ENCODE results near the gene PSME2. TPM values are rescaled to one million over a fixed set of nuclear protein-coding genes. Genes with fewer than 3 reads are reported as not detected.

Gene PSME2
- total and polyA plus RNA-seq, 2 of the 13 experiments (the other 11 are each of a cell fraction or from before 2014, with no cell fraction given), result 332 to 716 TPM

DNA sequence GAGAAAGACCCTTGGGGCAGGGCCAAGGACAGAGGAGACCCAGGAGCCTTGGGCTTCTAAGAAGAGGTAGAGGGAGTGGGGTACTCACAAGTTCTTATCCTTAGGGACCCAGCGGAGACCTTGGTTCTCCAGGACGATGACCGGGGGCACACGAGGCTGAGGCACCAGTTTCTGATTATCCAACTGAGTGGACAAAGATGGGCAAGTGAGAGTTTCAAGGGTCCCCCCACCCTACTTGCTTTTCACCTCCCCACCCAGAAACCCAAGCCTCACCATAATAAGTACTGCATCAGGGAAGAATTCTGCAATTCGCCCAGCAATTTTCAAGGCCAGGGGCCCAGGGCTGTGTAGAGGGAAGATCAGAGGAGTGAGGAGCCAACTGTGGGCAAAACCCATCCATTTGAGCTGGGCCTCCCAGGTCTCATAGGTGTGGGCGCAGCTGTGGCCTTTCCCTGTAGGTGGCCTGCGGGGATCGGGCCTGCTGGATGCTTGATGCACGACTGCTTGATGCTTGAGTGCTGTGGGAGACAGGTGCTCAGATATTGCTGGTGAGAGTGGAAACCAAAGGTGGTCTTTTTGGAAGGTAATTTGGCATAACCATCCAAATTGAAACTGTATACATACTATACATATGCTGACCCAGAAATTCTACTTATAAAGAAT lies 7.0 kb downstream of the PSME2 start (continued):
- TF ChIP-seq ZNF3 (CRISPR knock-in tag; IDR thresholded peaks at IDR 0.05), result peak; percentile 76; the same call in 1 of the 2 replicates
- TF ChIP-seq, protein P1, sequence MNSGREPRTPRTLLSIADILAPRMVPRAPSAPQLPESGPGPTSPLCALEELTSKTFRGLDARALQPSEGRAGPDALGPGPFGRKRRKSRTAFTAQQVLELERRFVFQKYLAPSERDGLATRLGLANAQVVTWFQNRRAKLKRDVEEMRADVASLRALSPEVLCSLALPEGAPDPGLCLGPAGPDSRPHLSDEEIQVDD (CRISPR knock-in tag; IDR thresholded peaks at IDR 0.05; ENCODE audit: borderline replicate concordance), result 0 out of 2 replicates have a peak, but pooled peaks have one; percentile 11
- no peak for TF ChIP-seq MBD4 (IDR thresholded peaks at IDR 0.05; ENCODE audit: borderline replicate concordance, low read length)
- TF ChIP-seq ZNF598 (CRISPR knock-in tag; IDR thresholded peaks at IDR 0.05; ENCODE audit: borderline replicate concordance), result no peak; the same call in 1 of the 2 replicates
- TF ChIP-seq PHF5A (CRISPR knock-in tag; IDR thresholded peaks at IDR 0.05; ENCODE audit: low read depth, unreplicated experiment), result no peak
- TF ChIP-seq TAF15 (IDR thresholded peaks at IDR 0.05; ENCODE audit: low read depth, low read length, poor library complexity, severe bottlenecking), result no peak
- TF ChIP-seq, protein P2, sequence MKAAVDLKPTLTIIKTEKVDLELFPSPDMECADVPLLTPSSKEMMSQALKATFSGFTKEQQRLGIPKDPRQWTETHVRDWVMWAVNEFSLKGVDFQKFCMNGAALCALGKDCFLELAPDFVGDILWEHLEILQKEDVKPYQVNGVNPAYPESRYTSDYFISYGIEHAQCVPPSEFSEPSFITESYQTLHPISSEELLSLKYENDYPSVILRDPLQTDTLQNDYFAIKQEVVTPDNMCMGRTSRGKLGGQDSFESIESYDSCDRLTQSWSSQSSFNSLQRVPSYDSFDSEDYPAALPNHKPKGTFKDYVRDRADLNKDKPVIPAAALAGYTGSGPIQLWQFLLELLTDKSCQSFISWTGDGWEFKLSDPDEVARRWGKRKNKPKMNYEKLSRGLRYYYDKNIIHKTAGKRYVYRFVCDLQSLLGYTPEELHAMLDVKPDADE (CRISPR knock-in tag; IDR thresholded peaks at IDR 0.05), result no peak
- no peak for TF ChIP-seq RBM39 (IDR thresholded peaks at IDR 0.05; ENCODE audit: low read depth, low read length, poor library complexity, severe bottlenecking)
- peak; percentile 21 for TF ChIP-seq SMC3 (IDR thresholded peaks at IDR 0.05; ENCODE audit: low read length)
- TF ChIP-seq, protein P3, sequence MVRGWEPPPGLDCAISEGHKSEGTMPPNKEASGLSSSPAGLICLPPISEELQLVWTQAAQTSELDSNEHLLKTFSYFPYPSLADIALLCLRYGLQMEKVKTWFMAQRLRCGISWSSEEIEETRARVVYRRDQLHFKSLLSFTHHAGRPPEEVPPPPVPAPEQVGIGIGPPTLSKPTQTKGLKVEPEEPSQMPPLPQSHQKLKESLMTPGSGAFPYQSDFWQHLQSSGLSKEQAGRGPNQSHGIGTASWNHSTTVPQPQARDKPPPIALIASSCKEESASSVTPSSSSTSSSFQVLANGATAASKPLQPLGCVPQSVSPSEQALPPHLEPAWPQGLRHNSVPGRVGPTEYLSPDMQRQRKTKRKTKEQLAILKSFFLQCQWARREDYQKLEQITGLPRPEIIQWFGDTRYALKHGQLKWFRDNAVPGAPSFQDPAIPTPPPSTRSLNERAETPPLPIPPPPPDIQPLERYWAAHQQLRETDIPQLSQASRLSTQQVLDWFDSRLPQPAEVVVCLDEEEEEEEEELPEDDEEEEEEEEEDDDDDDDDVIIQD (CRISPR knock-in tag; IDR thresholded peaks at IDR 0.05; ENCODE audit: low read depth), result 0 out of 2 replicates have a peak, but pooled peaks have one; percentile 41
- 0 out of 2 replicates have a peak, but pooled peaks have one; percentile 40 for TF ChIP-seq ZNF274 (CRISPR knock-in tag; IDR thresholded peaks at IDR 0.05)
- TF ChIP-seq, protein P4, sequence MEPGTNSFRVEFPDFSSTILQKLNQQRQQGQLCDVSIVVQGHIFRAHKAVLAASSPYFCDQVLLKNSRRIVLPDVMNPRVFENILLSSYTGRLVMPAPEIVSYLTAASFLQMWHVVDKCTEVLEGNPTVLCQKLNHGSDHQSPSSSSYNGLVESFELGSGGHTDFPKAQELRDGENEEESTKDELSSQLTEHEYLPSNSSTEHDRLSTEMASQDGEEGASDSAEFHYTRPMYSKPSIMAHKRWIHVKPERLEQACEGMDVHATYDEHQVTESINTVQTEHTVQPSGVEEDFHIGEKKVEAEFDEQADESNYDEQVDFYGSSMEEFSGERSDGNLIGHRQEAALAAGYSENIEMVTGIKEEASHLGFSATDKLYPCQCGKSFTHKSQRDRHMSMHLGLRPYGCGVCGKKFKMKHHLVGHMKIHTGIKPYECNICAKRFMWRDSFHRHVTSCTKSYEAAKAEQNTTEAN (CRISPR knock-in tag; conservative IDR thresholded peaks at IDR 0.05), result no peak
- TF ChIP-seq IKZF1 (IDR thresholded peaks at IDR 0.05), result no peak
- TF ChIP-seq ZSCAN31 (CRISPR knock-in tag; IDR thresholded peaks at IDR 0.05; ENCODE audit: low read depth), result no peak
- TF ChIP-seq ZNF839 (CRISPR knock-in tag; IDR thresholded peaks at IDR 0.05; ENCODE audit: borderline replicate concordance), result 0 out of 2 replicates have a peak, but pooled peaks have one; percentile 44
- peak; percentile 80 for TF ChIP-seq RBM22 (optimal IDR thresholded peaks at IDR 0.05; ENCODE audit: low read length)
- TF ChIP-seq ZNF891 (CRISPR knock-in tag; IDR thresholded peaks at IDR 0.05), result no peak
- TF ChIP-seq ZNF230 (CRISPR knock-in tag; IDR thresholded peaks at IDR 0.05), result 0 out of 2 replicates have a peak, but pooled peaks have one; percentile 57
- TF ChIP-seq, protein P5, sequence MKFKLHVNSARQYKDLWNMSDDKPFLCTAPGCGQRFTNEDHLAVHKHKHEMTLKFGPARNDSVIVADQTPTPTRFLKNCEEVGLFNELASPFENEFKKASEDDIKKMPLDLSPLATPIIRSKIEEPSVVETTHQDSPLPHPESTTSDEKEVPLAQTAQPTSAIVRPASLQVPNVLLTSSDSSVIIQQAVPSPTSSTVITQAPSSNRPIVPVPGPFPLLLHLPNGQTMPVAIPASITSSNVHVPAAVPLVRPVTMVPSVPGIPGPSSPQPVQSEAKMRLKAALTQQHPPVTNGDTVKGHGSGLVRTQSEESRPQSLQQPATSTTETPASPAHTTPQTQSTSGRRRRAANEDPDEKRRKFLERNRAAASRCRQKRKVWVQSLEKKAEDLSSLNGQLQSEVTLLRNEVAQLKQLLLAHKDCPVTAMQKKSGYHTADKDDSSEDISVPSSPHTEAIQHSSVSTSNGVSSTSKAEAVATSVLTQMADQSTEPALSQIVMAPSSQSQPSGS (CRISPR knock-in tag; IDR thresholded peaks at IDR 0.05), result 0 out of 2 replicates have a peak, but pooled peaks have one; percentile 33
- 0 out of 2 replicates have a peak, but pooled peaks have one; percentile 17 for TF ChIP-seq FOXO1 (CRISPR knock-in tag; IDR thresholded peaks at IDR 0.05)
- TF ChIP-seq MTA3 (CRISPR knock-in tag; IDR thresholded peaks at IDR 0.05), result peak; percentile 4; the same call in 1 of the 2 replicates
- TF ChIP-seq ZNF547 (CRISPR knock-in tag; IDR thresholded peaks at IDR 0.05), result peak; percentile 74; the same call in 1 of the 2 replicates
- TF ChIP-seq ZNF720 (CRISPR knock-in tag; IDR thresholded peaks at IDR 0.05), result no peak
- no peak for TF ChIP-seq NFIB (CRISPR knock-in tag; IDR thresholded peaks at IDR 0.05; ENCODE audit: borderline replicate concordance)
- TF ChIP-seq, protein P6, sequence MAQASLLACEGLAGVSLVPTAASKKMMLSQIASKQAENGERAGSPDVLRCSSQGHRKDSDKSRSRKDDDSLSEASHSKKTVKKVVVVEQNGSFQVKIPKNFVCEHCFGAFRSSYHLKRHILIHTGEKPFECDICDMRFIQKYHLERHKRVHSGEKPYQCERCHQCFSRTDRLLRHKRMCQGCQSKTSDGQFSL (CRISPR knock-in tag; IDR thresholded peaks at IDR 0.05), result no peak
